ENCODE results near the gene GNAI3. TPM values are rescaled to one million over a fixed set of nuclear protein-coding genes. Genes with fewer than 3 reads are reported as not detected.

The GNAI3 gene
- total and polyA plus RNA-seq, 11 donors: 1.5 to 5.4 (median 2.5) TPM

DNA sequence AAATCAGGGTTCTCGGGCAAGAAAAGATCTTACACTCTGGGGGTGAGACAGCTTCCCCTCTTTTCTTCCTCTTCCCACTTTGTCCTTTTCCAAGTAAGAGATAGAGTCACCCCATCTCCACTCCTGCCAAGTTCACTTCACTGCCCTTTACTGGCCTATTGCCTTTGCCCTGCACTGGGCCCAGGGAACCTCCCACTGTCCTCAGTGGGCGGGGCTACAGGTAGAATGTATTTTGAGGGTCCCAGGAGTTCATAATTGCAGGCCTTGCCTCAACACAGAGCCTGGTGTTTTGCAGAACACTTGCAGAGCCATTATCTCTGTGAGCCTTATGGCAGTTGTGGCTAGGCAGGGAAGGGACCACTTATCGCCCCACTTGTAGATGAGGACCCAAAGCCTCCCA, 74.5 kb downstream of the GNAI3 start:
- no peak for ATAC-seq
- Histone ChIP-seq H3K27me3 (no peaks in the 10 kb centered on the region), H3K27ac (peak overlapping the region in 1 of 12 donors; percentile 13), H3K4me1 (peaks cover 0 to 64% (median 34%) of the 10 kb centered on the region in 12 donors), H3K9me3 (no peaks in the 10 kb centered on the region), H3K36me3 (peaks cover 0 to 22% (median 13%) of the 10 kb centered on the region in 9 donors), H3K4me3 (no peak overlapping the region)
- TF ChIP-seq, protein P1, sequence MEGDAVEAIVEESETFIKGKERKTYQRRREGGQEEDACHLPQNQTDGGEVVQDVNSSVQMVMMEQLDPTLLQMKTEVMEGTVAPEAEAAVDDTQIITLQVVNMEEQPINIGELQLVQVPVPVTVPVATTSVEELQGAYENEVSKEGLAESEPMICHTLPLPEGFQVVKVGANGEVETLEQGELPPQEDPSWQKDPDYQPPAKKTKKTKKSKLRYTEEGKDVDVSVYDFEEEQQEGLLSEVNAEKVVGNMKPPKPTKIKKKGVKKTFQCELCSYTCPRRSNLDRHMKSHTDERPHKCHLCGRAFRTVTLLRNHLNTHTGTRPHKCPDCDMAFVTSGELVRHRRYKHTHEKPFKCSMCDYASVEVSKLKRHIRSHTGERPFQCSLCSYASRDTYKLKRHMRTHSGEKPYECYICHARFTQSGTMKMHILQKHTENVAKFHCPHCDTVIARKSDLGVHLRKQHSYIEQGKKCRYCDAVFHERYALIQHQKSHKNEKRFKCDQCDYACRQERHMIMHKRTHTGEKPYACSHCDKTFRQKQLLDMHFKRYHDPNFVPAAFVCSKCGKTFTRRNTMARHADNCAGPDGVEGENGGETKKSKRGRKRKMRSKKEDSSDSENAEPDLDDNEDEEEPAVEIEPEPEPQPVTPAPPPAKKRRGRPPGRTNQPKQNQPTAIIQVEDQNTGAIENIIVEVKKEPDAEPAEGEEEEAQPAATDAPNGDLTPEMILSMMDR (IDR thresholded peaks at IDR 0.05): no peak
- TF ChIP-seq POLR2A (IDR thresholded peaks at IDR 0.05): no peak
- intact Hi-C loops (cut with DNase I): loop anchor here in 1 of 10 donors (5.0 kb wide), 1 partner anchor 76 kb away; the partner anchor contains the start of gene GNAI3
- 89 to 97% (median 92%) methylated on average over 3 of the region's 3 CpGs for WGBS, 4 donors
- no peak for DNase-seq

DNA sequence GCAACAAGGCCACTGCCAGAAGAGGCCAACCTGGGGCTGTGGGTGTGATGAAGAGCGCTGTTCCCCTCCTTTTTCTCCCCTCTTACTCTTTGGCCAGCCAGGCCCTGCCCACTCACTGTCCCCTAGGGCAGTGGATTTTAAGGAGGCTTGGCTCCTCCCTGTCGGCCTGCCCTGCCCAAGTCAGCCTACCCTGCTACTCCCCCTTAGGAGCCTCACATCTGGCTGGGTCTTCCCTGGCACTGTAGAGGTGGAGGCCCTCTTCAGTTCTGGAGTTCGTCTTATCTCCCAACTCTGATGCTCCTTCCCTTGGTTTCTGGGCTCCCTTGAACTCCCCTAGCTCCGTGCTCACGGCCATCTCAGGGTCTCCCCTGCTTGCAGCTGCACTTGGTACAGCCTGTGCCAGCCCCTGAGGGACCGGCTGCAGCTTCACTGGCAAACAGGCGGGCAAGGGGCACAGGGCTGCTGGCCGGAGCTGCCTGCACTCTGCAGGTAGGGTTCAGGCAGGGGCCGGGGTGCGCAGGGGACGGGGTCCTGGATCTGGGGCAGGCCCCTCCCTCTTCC, 75.3 kb downstream of the GNAI3 start:
- Histone ChIP-seq H3K27me3 (no peaks in the 10 kb centered on the region), H3K36me3 (peaks cover 0 to 30% (median 21%) of the 10 kb centered on the region in 9 donors), H3K9me3 (no peaks in the 10 kb centered on the region), H3K27ac (peak overlapping the region in 1 of 12 donors; percentile 52), H3K4me3 (peak overlapping the region in 1 of 12 donors; percentile 6), H3K4me1 (peaks cover 0 to 58% (median 33%) of the 10 kb centered on the region in 12 donors)
- 79 to 81% (median 79%) methylated on average over 10 to 11 of the region's 11 CpGs for WGBS, 4 donors
- TF ChIP-seq POLR2A (IDR thresholded peaks at IDR 0.05): no peak
- intact Hi-C loops (cut with DNase I): loop anchor here in 1 of 10 donors (5.0 kb wide), 1 partner anchor 76 kb away; the partner anchor contains the start of gene GNAI3
- DNase-seq (peak in 1 of 5 donors; percentile 56), ATAC-seq (no peak)

DNA sequence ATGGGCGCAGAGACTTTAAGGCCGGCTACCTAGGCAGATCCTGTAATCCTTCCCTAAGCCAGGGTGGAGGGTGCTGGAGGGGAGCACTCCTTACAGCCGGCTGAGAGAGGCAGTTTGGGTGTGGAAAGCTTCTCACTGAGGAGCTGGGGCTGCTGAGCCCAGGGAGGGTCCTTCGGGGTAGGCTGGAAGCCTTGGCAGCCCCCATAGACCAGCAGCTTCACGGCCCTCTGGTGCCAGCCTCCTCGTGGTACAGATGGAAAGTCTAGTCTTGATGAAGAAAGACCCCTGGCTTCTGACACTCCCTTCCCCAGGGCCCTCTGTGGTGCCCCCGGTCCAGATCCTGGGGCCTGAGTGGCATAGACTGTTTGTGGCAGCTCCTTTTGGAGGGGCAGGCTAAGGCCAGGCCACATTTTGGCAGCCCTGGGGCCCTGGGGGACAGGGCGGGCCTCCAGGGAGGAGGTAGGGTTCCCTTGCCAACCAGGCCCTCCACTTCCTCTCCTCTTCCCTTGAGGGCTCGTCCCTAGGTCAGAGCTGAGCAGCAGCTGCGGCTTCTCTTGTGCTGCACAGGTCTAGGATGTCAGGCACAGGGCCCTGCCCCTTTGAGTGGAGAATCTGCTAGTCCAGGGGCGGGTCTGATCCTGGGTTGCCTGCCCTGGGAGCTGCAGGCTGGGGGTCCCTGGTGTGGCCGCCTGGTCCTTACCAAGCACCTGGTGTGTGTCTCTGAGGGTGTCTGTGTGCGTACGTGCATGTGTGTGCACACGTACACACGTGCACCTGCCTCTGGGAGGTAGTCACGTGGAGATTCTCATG, 76.0 kb downstream of the GNAI3 start:
- peak overlapping the region in 1 of 12 donors; percentile 52 for H3K27ac ChIP-seq
- DNase-seq (peak in 1 of 5 donors; percentile 55), ATAC-seq (no peak)
- 63 to 80% (median 77%) methylated on average over 4 to 17 of the region's 17 CpGs for WGBS, 4 donors
- no peak overlapping the region for H3K4me3 ChIP-seq
- H3K4me1 ChIP-seq: peaks cover 0 to 51% (median 28%) of the 10 kb centered on the region in 12 donors
- intact Hi-C loops (cut with DNase I): loop anchor here in 3 of 10 donors (5.0 kb wide), 1 partner anchor 77 kb away; the partner anchor contains the start of gene GNAI3 (in 3 of the 3)
- no peaks in the 10 kb centered on the region for H3K27me3 ChIP-seq
- peaks cover 0 to 37% (median 28%) of the 10 kb centered on the region in 9 donors for H3K36me3 ChIP-seq
- TF ChIP-seq, protein P1 (IDR thresholded peaks at IDR 0.05): no peak
- TF ChIP-seq POLR2A (IDR thresholded peaks at IDR 0.05): no peak
- no peaks in the 10 kb centered on the region for H3K9me3 ChIP-seq

DNA sequence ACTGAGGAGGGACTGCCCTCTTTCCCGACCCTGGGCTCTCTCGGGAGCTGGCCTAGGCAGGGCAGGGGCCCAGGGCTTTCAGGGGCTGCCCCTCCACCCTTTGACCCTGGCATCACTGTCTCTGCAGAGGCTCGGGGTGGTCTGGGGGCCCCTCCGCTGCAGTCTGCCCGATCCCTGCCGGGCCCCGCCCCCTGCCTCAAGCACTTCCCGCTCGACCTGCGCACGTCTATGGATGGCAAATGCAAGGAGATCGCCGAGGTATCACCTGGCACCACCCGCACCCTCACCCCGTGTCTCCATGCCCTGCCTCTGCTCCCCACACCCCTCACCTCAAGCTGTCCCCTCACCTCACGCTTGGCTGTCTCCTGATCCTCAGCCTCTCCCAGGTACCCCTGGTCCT, 76.8 kb downstream of the GNAI3 start:
- H3K4me1 ChIP-seq: peaks cover 0 to 47% (median 24%) of the 10 kb centered on the region in 12 donors
- no peaks in the 10 kb centered on the region for H3K27me3 ChIP-seq
- H3K4me3 ChIP-seq: no peak overlapping the region
- H3K36me3 ChIP-seq: peaks cover 0 to 45% (median 31%) of the 10 kb centered on the region in 9 donors
- ATAC-seq: no peak
- peak in 1 of 5 donors; percentile 55 for DNase-seq
- H3K9me3 ChIP-seq: no peaks in the 10 kb centered on the region
- 87 to 94% (median 91%) methylated on average over 12 to 16 of the region's 16 CpGs for WGBS, 4 donors
- intact Hi-C loops (cut with DNase I): loop anchor here in 2 of 10 donors (5.0 kb wide), 1 partner anchor 78 kb away; the partner anchor contains the start of gene GNAI3 (in 2 of the 2)
- TF ChIP-seq, protein P1 (IDR thresholded peaks at IDR 0.05): no peak
- TF ChIP-seq POLR2A (IDR thresholded peaks at IDR 0.05): no peak
- no peak overlapping the region for H3K27ac ChIP-seq

Data from heart left ventricle (tissue), 16 donors.